GM12878 (cell line): Measurements from ENCODE around the gene ADAMTSL3. TPM values are rescaled to one million over a fixed set of nuclear protein-coding genes. Genes with fewer than 3 reads are reported as not detected.

Source experiments
- ATAC-seq: fragments of 200-7000 bp; cut with Tn5 transposase; 3 replicates; pipeline ENCODE4 v1.9.1; 2020; ENCODE audit warnings: mild to moderate bottlenecking, moderate library complexity
- BruUV-seq: library from RNA; stranded (reverse); fragments of 400-500 nt; replicated peaks from 2 replicates; lab custom pipeline; 2021; lab: Mats Ljungman, UMichigan
- CTCF ChIA-PET: fragments of 300-600 bp; sonication (Branson Sonifier 250); formaldehyde crosslinking; extraction: SDS; loops from one replicate; lab custom pipeline; 2021; ENCODE audit warnings: inconsistent platforms; lab: Yijun Ruan, JAX
- POLR2A ChIA-PET: fragments of 350-600 bp; formaldehyde crosslinking; extraction: SDS; loops from one replicate; lab custom pipeline; 2021; ENCODE audit warnings: inconsistent platforms; lab: Charles Lee
- RAD21 ChIA-PET: fragments of 300-600 bp; sonication (Branson Sonifier 250); formaldehyde crosslinking; loops from one replicate; lab custom pipeline; 2023; ENCODE audit warnings: antibody characterized with exemption; ENCODE audit not compliant: unreplicated experiment; lab: Charles Lee
- SMC1A ChIA-PET: fragments of 300-600 bp; sonication (Branson Sonifier 250); formaldehyde crosslinking; loops from one replicate; lab custom pipeline; 2023; ENCODE audit not compliant: unreplicated experiment, uncharacterized antibody; lab: Charles Lee
- DNase-seq: peaks from one replicate; pipeline ENCODE4 v3.0.0-alpha.2; 2011; ENCODE audit warnings: low read depth, low spot score
- FAIRE-seq: peaks from 3 replicates; lab custom pipeline; 2011; peaks lifted over from hg19 to GRCh38; lab: Jason Lieb, UNC
- H2AFZ ChIP-seq: 2 replicates; pipeline ENCODE4 v1.6.0; 2011; ENCODE audit warnings: low read depth, low read length, control low read depth; ENCODE audit not compliant: control insufficient read depth
- H3K27ac ChIP-seq: 2 replicates; pipeline ENCODE4 v1.5.1; 2011; ENCODE audit warnings: control low read depth; ENCODE audit not compliant: control insufficient read depth, insufficient read depth
- H3K27me3 ChIP-seq, 2 experiments: replicated peaks in 1 of 2; 2 replicates each; pipeline versions ENCODE4 v1.6.0 to v1.6.1; 2011; ENCODE audit warnings: low read length in 1 of 2; ENCODE audit not compliant: control insufficient read depth in 2 of 2, insufficient read depth in 2 of 2
- H3K36me3 ChIP-seq, 2 experiments: 2 replicates each; pipeline ENCODE4 v1.5.1; 2011; ENCODE audit warnings: low read length in 1 of 2; ENCODE audit not compliant: control insufficient read depth in 2 of 2, insufficient read depth in 2 of 2
- H3K4me1 ChIP-seq: 2 replicates; pipeline ENCODE4 v1.6.1; 2011; ENCODE audit warnings: mild to moderate bottlenecking, low read length, moderate library complexity, mixed read lengths; ENCODE audit not compliant: control insufficient read depth, insufficient read depth
- H3K4me2 ChIP-seq: 2 replicates; pipeline ENCODE4 v1.6.0; 2011; ENCODE audit warnings: control low read depth; ENCODE audit not compliant: control insufficient read depth, insufficient read depth
- H3K4me3 ChIP-seq: fragments of 200-600 bp; sonication (generic); 2 replicates; pipeline ENCODE4 v1.5.1; 2016
- H3K79me2 ChIP-seq: 2 replicates; pipeline ENCODE4 v1.6.0; 2011; ENCODE audit warnings: low read length; ENCODE audit not compliant: control insufficient read depth, insufficient read depth
- H3K9ac ChIP-seq: 2 replicates; pipeline ENCODE4 v1.8.0; 2011; ENCODE audit warnings: low read length, control low read depth, mixed read lengths; ENCODE audit not compliant: control insufficient read depth, insufficient read depth
- H3K9me3 ChIP-seq: replicated peaks from 3 replicates; pipeline ENCODE4 v1.5.1; 2011; ENCODE audit warnings: mild to moderate bottlenecking, low read length; ENCODE audit not compliant: control insufficient read depth, insufficient read depth
- H4K20me1 ChIP-seq: 2 replicates; pipeline ENCODE4 v1.6.0; 2011; ENCODE audit not compliant: control insufficient read depth, insufficient read depth
- ATF3 ChIP-seq: IDR thresholded peaks from 2 replicates; pipeline ENCODE4 v1.6.1; 2011; ENCODE audit warnings: low read depth, mild to moderate bottlenecking, low read length, moderate library complexity, borderline replicate concordance; ENCODE audit errors: extremely low read depth
- BACH1 ChIP-seq: fragments of 450-650 bp; IDR thresholded peaks from 2 replicates; pipeline ENCODE4 v1.6.1; 2017; ENCODE audit warnings: mild to moderate bottlenecking, borderline replicate concordance
- BCL11A ChIP-seq: IDR thresholded peaks from 2 replicates; pipeline ENCODE4 v1.6.1; 2011; ENCODE audit warnings: low read depth, low read length
- CBX3 ChIP-seq: fragments of 200-600 bp; sonication (generic); IDR thresholded peaks from 2 replicates; pipeline ENCODE4 v1.6.1; 2016; ENCODE audit warnings: low read depth, borderline replicate concordance
- CUX1 ChIP-seq: IDR thresholded peaks from 2 replicates; pipeline ENCODE4 v1.6.1; 2012; ENCODE audit warnings: improper control_type of control experiment, low read depth, low read length; ENCODE audit not compliant: insufficient replicate concordance
- EGR1 ChIP-seq, 2 experiments: IDR thresholded peaks; 1 replicate in 1 of 2; 2 replicates in 1 of 2; pipeline ENCODE4 v1.6.1; 2011 to 2012; ENCODE audit warnings: low read depth in 2 of 2, low read length in 2 of 2, borderline replicate concordance in 1 of 2, mild to moderate bottlenecking in 1 of 2, moderate library complexity in 1 of 2
- HDAC6 ChIP-seq: fragments of 200-600 bp; sonication (generic); IDR thresholded peaks from one replicate; pipeline ENCODE4 v1.8.0; 2017; ENCODE audit warnings: antibody characterized with exemption; ENCODE audit not compliant: unreplicated experiment
- IKZF1 ChIP-seq: fragments of 450-650 bp; conservative IDR thresholded peaks from 2 replicates; pipeline ENCODE4 v1.6.1; 2017; ENCODE audit warnings: antibody characterized with exemption, mild to moderate bottlenecking
- IKZF2 ChIP-seq, 2 experiments: fragments of 450-650 bp; IDR thresholded peaks; 2 replicates each; pipeline ENCODE4 v1.6.1; 2017; ENCODE audit warnings: mild to moderate bottlenecking in 2 of 2, moderate library complexity in 2 of 2
- IRF3 ChIP-seq: fragments of 450-650 bp; IDR thresholded peaks from 2 replicates; pipeline ENCODE4 v1.6.1; 2014; ENCODE audit warnings: mild to moderate bottlenecking
- MEF2B ChIP-seq: fragments of 450-650 bp; IDR thresholded peaks from 2 replicates; pipeline ENCODE4 v1.6.1; 2018; ENCODE audit warnings: mild to moderate bottlenecking, moderate library complexity; ENCODE audit not compliant: partially characterized antibody, poor library complexity, severe bottlenecking
- MYC ChIP-seq: IDR thresholded peaks from 2 replicates; pipeline ENCODE4 v1.6.1; 2011; ENCODE audit warnings: mild to moderate bottlenecking, low read length, moderate library complexity, inconsistent platforms; ENCODE audit not compliant: insufficient read depth, insufficient replicate concordance, insufficient read length, severe bottlenecking
- NFYA ChIP-seq: IDR thresholded peaks from 2 replicates; pipeline ENCODE4 v1.6.1; 2011; ENCODE audit warnings: low read depth, mild to moderate bottlenecking, low read length, improper control_type of control experiment, borderline replicate concordance
- RCOR1 ChIP-seq: conservative IDR thresholded peaks from 2 replicates; pipeline ENCODE4 v1.6.1; 2012; ENCODE audit warnings: low read depth, low read length, improper control_type of control experiment
- SIN3A ChIP-seq: IDR thresholded peaks from 2 replicates; pipeline ENCODE4 v1.6.1; 2012; ENCODE audit warnings: low read depth, low read length, improper control_type of control experiment
- SUPT20H ChIP-seq: IDR thresholded peaks from 2 replicates; pipeline ENCODE4 v1.6.1; 2011; ENCODE audit warnings: low read depth, mild to moderate bottlenecking, low read length, moderate library complexity, borderline replicate concordance; ENCODE audit not compliant: control insufficient read depth
- TAF1 ChIP-seq: IDR thresholded peaks from 2 replicates; pipeline ENCODE4 v1.6.1; 2011; ENCODE audit warnings: mild to moderate bottlenecking, low read depth, low read length, borderline replicate concordance
- TCF7 ChIP-seq: IDR thresholded peaks from 2 replicates; pipeline ENCODE4 v1.6.1; 2014; ENCODE audit warnings: antibody characterized with exemption, borderline replicate concordance
- ZSCAN29 ChIP-seq: fragments of 450-650 bp; IDR thresholded peaks from 2 replicates; pipeline ENCODE4 v1.6.1; 2017; ENCODE audit warnings: mild to moderate bottlenecking, moderate library complexity
- WGBS: methylation state at CpG from one replicate; pipeline ENCODE4 v1.1.6; 2016; ENCODE audit warnings: low lambda C conversion rate; ENCODE audit not compliant: insufficient replicate concordance, insufficient coverage; ENCODE audit errors: missing lambda C conversion rate; 5-methylcytosine and 5-hydroxymethylcytosine counted together
- in situ Hi-C: fragments of 300-500 bp; cut with MboI; formaldehyde crosslinking; loops from 9 replicates; pipeline ENCODE4 v1.14.3; 2018; ENCODE audit warnings: mixed read lengths
- intact Hi-C: fragments of 100-400 bp; cut with micrococcal nuclease; formaldehyde crosslinking; loops from one replicate; pipeline ENCODE4 v1.14.2; 2022; ENCODE audit not compliant: unreplicated experiment
- polyA plus RNA-seq, 11 experiments: library from polyadenylated mRNA; depleted of rRNA in 4 of 11; unstranded in 6 of 11; stranded (reverse) in 5 of 11; fragments of >200 nt; fragmentation: Nextera tagmentation in 4 of 11; fragmentation: Illumina TruSeq in 1 of 11; extraction: Ambion mirVana in 4 of 11; extraction: Trizol in 1 of 11; gene quantifications; 1 replicate in 1 of 11; 2 replicates in 10 of 11; pipeline versions ENCODE4 v1.2.1 to v1.2.3, GENCODE V29; 2011 to 2016; ENCODE audit warnings: inconsistent platforms in 2 of 11, missing spikeins in 2 of 11, low read depth in 1 of 11
- total RNA-seq, 4 experiments: library from RNA; depleted of rRNA in 3 of 4; stranded (reverse); fragments of >200 nt in 3 of 4; fragmentation: Illumina TruSeq in 1 of 4; extraction: Trizol in 1 of 4; gene quantifications; 2 replicates each; pipeline versions ENCODE4 v1.2.1 to v1.2.3, GENCODE V29; 2013 to 2021

The ADAMTSL3 gene
- total and polyA plus RNA-seq, 10 of the 15 experiments (the other 5 are each of a cell fraction or from before 2014, with no cell fraction given), result 0.01 to 0.28 (median 0.13) TPM

- Histone ChIP-seq H3K9ac (no peak overlapping the region), H2AFZ (no peak overlapping the region), H3K79me2 (no peaks in the 10 kb centered on the region), H4K20me1 (no peaks in the 10 kb centered on the region), H3K36me3 (no peaks in the 10 kb centered on the region), H3K4me2 (no peak overlapping the region), H3K27ac (no peak overlapping the region), H3K4me3 (no peak overlapping the region), H3K27me3 (no peaks in the 10 kb centered on the region), H3K9me3 (no peaks in the 10 kb centered on the region; the same call in 2 of the 3 replicates), H3K4me1 (no peaks in the 10 kb centered on the region)
- ATAC-seq, result no peak
- no TSS peak for BruUV-seq
- DNase-seq, result no peak
- intact Hi-C loops, result no loop called here
- in situ Hi-C loops, result no loop called here
- ChIA-PET POLR2A (no interaction called here), RAD21 (interaction anchor here (0.9 kb wide), 1 partner anchor 34 kb away, joined by 3 read pairs; no protein-coding TSS in a partner anchor), SMC1A (interaction anchor here (1.3 kb wide), 1 partner anchor 11 kb away, joined by 3 read pairs; no protein-coding TSS in a partner anchor), CTCF (interaction anchor here (0.5 to 1.1 kb wide), 4 partner anchors 9 to 567 kb away, joined by 3 to 4 read pairs (median 4); no protein-coding TSS in a partner anchor)
- TF ChIP-seq EGR1 (IDR thresholded peaks at IDR 0.05; ENCODE audit: borderline replicate concordance in 1 of 2, low read depth in 2 of 2, low read length in 2 of 2) (no peak), ZSCAN29 (no peak), BACH1 (no peak), TAF1 (no peak), TCF7 (no peak), IKZF1 (no peak), CBX3 (no peak), MEF2B (no peak), SIN3A (no peak), MYC (no peak), IKZF2 (IDR thresholded peaks at IDR 0.05) (no peak), BCL11A (no peak), CUX1 (no peak), IRF3 (no peak), NFYA (no peak), ATF3 (no peak), SUPT20H (no peak), RCOR1 (no peak), HDAC6 (no peak)
- FAIRE-seq, result no peak
- WGBS, result 81% methylated on average over 1 of the region's 1 CpG
Observed at GRCh38 chr15:84010246-84010645, 356.3 kb downstream of the ADAMTSL3 start.
